Measurements from ENCODE around the gene USE1.

Gene USE1

GRCh38 chr19:17236811-17237543, 21.8 kb downstream of the USE1 start:
- TF ChIP-seq EZH2 (optimal IDR thresholded peaks at IDR 0.05; ENCODE audit: low read depth, low read length) (no peak), CTCF (IDR thresholded peaks at IDR 0.05; ENCODE audit: low read length) (no peak), EZH2phosphoT487 (IDR thresholded peaks at IDR 0.05; ENCODE audit: low read length) (no peak)
- H3K27me3 ChIP-seq (replicated peaks; ENCODE audit: insufficient read depth, low read length) = no peaks in the 10 kb centered on the region
- H3K79me2 ChIP-seq (ENCODE audit: low read length) = peaks cover 4% of the 10 kb centered on the region; the same call in 1 of the 2 replicates
- H3K4me1 ChIP-seq (ENCODE audit: low read length) = 0 out of 2 replicates have a peak, but pooled peaks cover 4% of the 10 kb centered on the region
- H3K4me2 ChIP-seq (ENCODE audit: low read depth, low read length) = no peak overlapping the region
- H3K9ac ChIP-seq (ENCODE audit: low read length) = no peak overlapping the region
- H3K9me3 ChIP-seq (replicated peaks; ENCODE audit: insufficient read depth, low read length) = no peaks in the 10 kb centered on the region
- no peak overlapping the region for H3K4me3 ChIP-seq (ENCODE audit: low read length)
- no peaks in the 10 kb centered on the region for H3K9me2 ChIP-seq (replicated peaks; ENCODE audit: insufficient read depth, low read length)
- H2AFZ ChIP-seq (ENCODE audit: low read length) = no peak overlapping the region
- H3K36me3 ChIP-seq (replicated peaks; ENCODE audit: insufficient read depth, low read length) = no peaks in the 10 kb centered on the region
- DNase-seq = no peak
- H4K20me1 ChIP-seq (ENCODE audit: insufficient read depth, low read length) = no peaks in the 10 kb centered on the region
- H3K27ac ChIP-seq (ENCODE audit: low read length) = no peak overlapping the region
- no peaks in the 10 kb centered on the region for H3F3A ChIP-seq (ENCODE audit: insufficient read depth, low read length)

GRCh38 chr19:17237747-17238706, 22.9 kb downstream of the USE1 start:
- Histone ChIP-seq H3K27me3 (replicated peaks; ENCODE audit: insufficient read depth, low read length) (no peaks in the 10 kb centered on the region), H3F3A (ENCODE audit: insufficient read depth, low read length) (no peaks in the 10 kb centered on the region), H3K79me2 (ENCODE audit: low read length) (peaks cover 6% of the 10 kb centered on the region; the same call in 1 of the 2 replicates), H3K4me3 (ENCODE audit: low read length) (no peak overlapping the region), H3K36me3 (replicated peaks; ENCODE audit: insufficient read depth, low read length) (no peaks in the 10 kb centered on the region), H3K4me2 (ENCODE audit: low read depth, low read length) (no peak overlapping the region), H3K9me2 (replicated peaks; ENCODE audit: insufficient read depth, low read length) (no peaks in the 10 kb centered on the region), H4K20me1 (ENCODE audit: insufficient read depth, low read length) (no peaks in the 10 kb centered on the region), H3K9me3 (replicated peaks; ENCODE audit: insufficient read depth, low read length) (no peaks in the 10 kb centered on the region), H3K27ac (ENCODE audit: low read length) (no peak overlapping the region), H3K4me1 (ENCODE audit: low read length) (0 out of 2 replicates have a peak, but pooled peaks cover 4% of the 10 kb centered on the region), H2AFZ (ENCODE audit: low read length) (no peak overlapping the region), H3K9ac (ENCODE audit: low read length) (no peak overlapping the region)
- no peak for DNase-seq
- TF ChIP-seq EZH2phosphoT487 (IDR thresholded peaks at IDR 0.05; ENCODE audit: low read length) = no peak
- TF ChIP-seq EZH2 (optimal IDR thresholded peaks at IDR 0.05; ENCODE audit: low read depth, low read length) = no peak
- TF ChIP-seq CTCF (IDR thresholded peaks at IDR 0.05; ENCODE audit: low read length) = no peak

- DNase-seq = no peak
- H4K20me1 ChIP-seq (ENCODE audit: insufficient read depth, low read length) = no peaks in the 10 kb centered on the region
- no peaks in the 10 kb centered on the region for H3F3A ChIP-seq (ENCODE audit: insufficient read depth, low read length)
- H3K79me2 ChIP-seq (ENCODE audit: low read length) = peaks cover 16% of the 10 kb centered on the region
- H2AFZ ChIP-seq (ENCODE audit: low read length) = no peak overlapping the region
- H3K36me3 ChIP-seq (replicated peaks; ENCODE audit: insufficient read depth, low read length) = no peaks in the 10 kb centered on the region
- no peaks in the 10 kb centered on the region for H3K27me3 ChIP-seq (replicated peaks; ENCODE audit: insufficient read depth, low read length)
- H3K27ac ChIP-seq (ENCODE audit: low read length) = no peak overlapping the region
- no peaks in the 10 kb centered on the region for H3K9me2 ChIP-seq (replicated peaks; ENCODE audit: insufficient read depth, low read length)
- no peaks in the 10 kb centered on the region for H3K9me3 ChIP-seq (replicated peaks; ENCODE audit: insufficient read depth, low read length)
- 0 out of 2 replicates have a peak, but pooled peaks cover 7% of the 10 kb centered on the region for H3K4me1 ChIP-seq (ENCODE audit: low read length)
- no peak overlapping the region for H3K9ac ChIP-seq (ENCODE audit: low read length)
- H3K4me3 ChIP-seq (ENCODE audit: low read length) = no peak overlapping the region
- H3K4me2 ChIP-seq (ENCODE audit: low read depth, low read length) = no peak overlapping the region
- TF ChIP-seq EZH2 (optimal IDR thresholded peaks at IDR 0.05; ENCODE audit: low read depth, low read length) = no peak
- TF ChIP-seq EZH2phosphoT487 (IDR thresholded peaks at IDR 0.05; ENCODE audit: low read length) = no peak
- TF ChIP-seq CTCF (IDR thresholded peaks at IDR 0.05; ENCODE audit: low read length) = no peak
These were observed 25.1 kb downstream of the USE1 start for GRCh38 chr19:17240062-17240752.

Data from MM.1S (cell line).